ENCODE results near the gene ARMC5. TPM values are rescaled to one million over a fixed set of nuclear protein-coding genes. Genes with fewer than 3 reads are reported as not detected.

ARMC5 gene
- polyA plus RNA-seq, 2 of the 4 experiments (the other 2 are of a cell fraction): 3.2 to 6.1 TPM

- 93% methylated on average over 10 of the region's 10 CpGs for WGBS (ENCODE audit: missing lambda C conversion rate)
- Histone ChIP-seq H3K4me1 (no peaks in the 10 kb centered on the region), H3K9me3 (no peaks in the 10 kb centered on the region), H3K4me2 (no peak overlapping the region), H3K27ac (no peak overlapping the region), H3K4me3 (no peak overlapping the region)
- POLR2A ChIA-PET: interaction anchor here (1.0 to 2.3 kb wide), 2 partner anchors 9 to 12 kb away, joined by 4 to 10 read pairs; partner anchors contain the start of gene RUSF1
- ATAC-seq (no peak), DNase-seq (ENCODE audit: low read depth in 1 of 2, low spot score in 1 of 2) (no peak), FAIRE-seq (no peak)
- CTCF ChIA-PET: interaction anchor here (2.0 kb wide), 1 partner anchor 36 kb away, joined by 6 read pairs; no protein-coding TSS in a partner anchor
- TF ChIP-seq ZC3H11A (IDR thresholded peaks at IDR 0.05) (no peak), NR3C1 (IDR thresholded peaks at IDR 0.05) (no peak), TFCP2L1 (CRISPR knock-in tag; IDR thresholded peaks at IDR 0.05) (no peak), REST (IDR thresholded peaks at IDR 0.05) (no peak), FOSB (CRISPR knock-in tag; IDR thresholded peaks at IDR 0.05) (no peak), GATA3 (IDR thresholded peaks at IDR 0.05; ENCODE audit: borderline replicate concordance) (no peak), MAFK (IDR thresholded peaks at IDR 0.05; ENCODE audit: partially characterized antibody) (no peak)
Measured at GRCh38 chr16:31496670-31497069, 37.4 kb downstream of the ARMC5 start.

- TF ChIP-seq CTCF (IDR thresholded peaks at IDR 0.05) (no peak), ZFP36 (IDR thresholded peaks at IDR 0.05; ENCODE audit: borderline replicate concordance, partially characterized antibody) (no peak), TFCP2L1 (CRISPR knock-in tag; IDR thresholded peaks at IDR 0.05) (no peak), HEYL (CRISPR knock-in tag; IDR thresholded peaks at IDR 0.05) (no peak), BHLHE40 (IDR thresholded peaks at IDR 0.05; ENCODE audit: low read depth, low read length) (no peak)
- Histone ChIP-seq H3K4me2 (no peak overlapping the region), H3K4me3 (no peak overlapping the region), H3K9me3 (no peaks in the 10 kb centered on the region), H3K4me1 (no peaks in the 10 kb centered on the region), H3K27ac (no peak overlapping the region)
- ChIA-PET POLR2A (interaction anchor here (0.9 kb wide), 1 partner anchor 9 kb away, joined by 3 read pairs; the partner anchor contains the start of gene RUSF1), CTCF (interaction anchor here (1.2 to 1.4 kb wide), 2 partner anchors 11 to 370 kb away, joined by 4 read pairs; no protein-coding TSS in a partner anchor)
- WGBS (ENCODE audit: missing lambda C conversion rate): 84% methylated on average over 8 of the region's 8 CpGs
- no peak for ATAC-seq
- DNase-seq (ENCODE audit: low read depth in 1 of 2, low spot score in 1 of 2): no peak
- no peak for FAIRE-seq
Measured at GRCh38 chr16:31498493-31498892, 39.2 kb downstream of the ARMC5 start.

GRCh38 chr16:31499928-31500327, 40.6 kb downstream of the ARMC5 start:
- DNase-seq (ENCODE audit: low read depth in 1 of 2, low spot score in 1 of 2) (no peak), ATAC-seq (no peak), FAIRE-seq (no peak)
- Histone ChIP-seq H3K9me3 (no peaks in the 10 kb centered on the region), H3K4me3 (no peak overlapping the region), H3K4me1 (no peaks in the 10 kb centered on the region), H3K4me2 (no peak overlapping the region), H3K27ac (no peak overlapping the region)
- ChIA-PET POLR2A (interaction anchor here (0.8 to 1.0 kb wide), 2 partner anchors 8 to 10 kb away, joined by 3 read pairs; partner anchors contain the start of gene RUSF1), CTCF (interaction anchor here (1.3 kb wide), 1 partner anchor 369 kb away, joined by 3 read pairs; no protein-coding TSS in a partner anchor)
- TF ChIP-seq FOSL2 (IDR thresholded peaks at IDR 0.05) (no peak), FOSL2 (CRISPR knock-in tag; IDR thresholded peaks at IDR 0.05) (no peak), ZC3H11A (IDR thresholded peaks at IDR 0.05) (no peak), CBX2 (IDR thresholded peaks at IDR 0.05; ENCODE audit: borderline replicate concordance, low read depth) (no peak), BHLHE40 (IDR thresholded peaks at IDR 0.05; ENCODE audit: low read depth, low read length) (no peak), EHMT2 (IDR thresholded peaks at IDR 0.05; ENCODE audit: low read depth) (no peak), HMGXB4 (CRISPR knock-in tag; IDR thresholded peaks at IDR 0.05; ENCODE audit: borderline replicate concordance) (no peak), FOSB (CRISPR knock-in tag; IDR thresholded peaks at IDR 0.05) (no peak), HOXB13 (CRISPR knock-in tag; IDR thresholded peaks at IDR 0.05; ENCODE audit: low read depth) (no peak), EP300 (IDR thresholded peaks at IDR 0.05) (no peak), SMC3 (IDR thresholded peaks at IDR 0.05) (no peak), CBX8 (IDR thresholded peaks at IDR 0.05) (no peak), CTCF (IDR thresholded peaks at IDR 0.05) (no peak), TFCP2L1 (CRISPR knock-in tag; IDR thresholded peaks at IDR 0.05) (no peak), ZSCAN20 (CRISPR knock-in tag; IDR thresholded peaks at IDR 0.05) (no peak), HDAC2 (IDR thresholded peaks at IDR 0.05) (no peak), PHF8 (IDR thresholded peaks at IDR 0.05; ENCODE audit: borderline replicate concordance, low read depth) (no peak), RARB (CRISPR knock-in tag; IDR thresholded peaks at IDR 0.05) (no peak)
- WGBS (ENCODE audit: missing lambda C conversion rate): 89% methylated on average over 5 of the region's 8 CpGs

Data from A549 (cell line).